Keratinocyte (primary cell): ENCODE measurements around the gene RNF123.

ENCODE experiments used
- EZH2 ChIP-seq: IDR thresholded peaks from one replicate; pipeline ENCODE4 v1.6.1; 2012; ENCODE audit warnings: inconsistent platforms, mild to moderate bottlenecking, low read length, moderate library complexity
- TF ChIP-seq, protein P1 (sequence below), 3 experiments: IDR thresholded peaks in 1 of 3; conservative IDR thresholded peaks in 1 of 3; optimal IDR thresholded peaks in 1 of 3; 2 replicates in 2 of 3; 3 replicates in 1 of 3; pipeline versions ENCODE3 to v1.5.1; 2011; ENCODE audit warnings: low read length in 3 of 3, mild to moderate bottlenecking in 3 of 3, moderate library complexity in 2 of 3, control low read depth in 1 of 3, inconsistent platforms in 1 of 3; ENCODE audit not compliant: insufficient read depth in 2 of 3; ENCODE audit errors: extremely low read depth in 1 of 3

GRCh38 chr3:49714728-49715550, 25.6 kb downstream of the RNF123 start:
- TF ChIP-seq, protein P1, sequence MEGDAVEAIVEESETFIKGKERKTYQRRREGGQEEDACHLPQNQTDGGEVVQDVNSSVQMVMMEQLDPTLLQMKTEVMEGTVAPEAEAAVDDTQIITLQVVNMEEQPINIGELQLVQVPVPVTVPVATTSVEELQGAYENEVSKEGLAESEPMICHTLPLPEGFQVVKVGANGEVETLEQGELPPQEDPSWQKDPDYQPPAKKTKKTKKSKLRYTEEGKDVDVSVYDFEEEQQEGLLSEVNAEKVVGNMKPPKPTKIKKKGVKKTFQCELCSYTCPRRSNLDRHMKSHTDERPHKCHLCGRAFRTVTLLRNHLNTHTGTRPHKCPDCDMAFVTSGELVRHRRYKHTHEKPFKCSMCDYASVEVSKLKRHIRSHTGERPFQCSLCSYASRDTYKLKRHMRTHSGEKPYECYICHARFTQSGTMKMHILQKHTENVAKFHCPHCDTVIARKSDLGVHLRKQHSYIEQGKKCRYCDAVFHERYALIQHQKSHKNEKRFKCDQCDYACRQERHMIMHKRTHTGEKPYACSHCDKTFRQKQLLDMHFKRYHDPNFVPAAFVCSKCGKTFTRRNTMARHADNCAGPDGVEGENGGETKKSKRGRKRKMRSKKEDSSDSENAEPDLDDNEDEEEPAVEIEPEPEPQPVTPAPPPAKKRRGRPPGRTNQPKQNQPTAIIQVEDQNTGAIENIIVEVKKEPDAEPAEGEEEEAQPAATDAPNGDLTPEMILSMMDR (optimal IDR thresholded peaks at IDR 0.05 in 1 of 3, IDR thresholded peaks at IDR 0.05 in 1 of 3, conservative IDR thresholded peaks at IDR 0.05 in 1 of 3; ENCODE audit: extremely low read depth in 1 of 3, insufficient read depth in 2 of 3, low read length in 3 of 3): no peak
- TF ChIP-seq EZH2: no peak
